Activated T-cell treated with anti-CD3 and anti-CD28 coated beads for 1 hour (primary cell): ENCODE data around the gene CRADD.
"Not testable (repeated sequence)": the region's sequence is repeated elsewhere in the genome, so short reads cannot be mapped to it uniquely, and the experiment has no call there.

Experiments used
- DNase-seq: peaks from one replicate; pipeline ENCODE4 v3.0.0-alpha.2; 2020; ENCODE audit warnings: low read depth

Gene CRADD

DNA sequence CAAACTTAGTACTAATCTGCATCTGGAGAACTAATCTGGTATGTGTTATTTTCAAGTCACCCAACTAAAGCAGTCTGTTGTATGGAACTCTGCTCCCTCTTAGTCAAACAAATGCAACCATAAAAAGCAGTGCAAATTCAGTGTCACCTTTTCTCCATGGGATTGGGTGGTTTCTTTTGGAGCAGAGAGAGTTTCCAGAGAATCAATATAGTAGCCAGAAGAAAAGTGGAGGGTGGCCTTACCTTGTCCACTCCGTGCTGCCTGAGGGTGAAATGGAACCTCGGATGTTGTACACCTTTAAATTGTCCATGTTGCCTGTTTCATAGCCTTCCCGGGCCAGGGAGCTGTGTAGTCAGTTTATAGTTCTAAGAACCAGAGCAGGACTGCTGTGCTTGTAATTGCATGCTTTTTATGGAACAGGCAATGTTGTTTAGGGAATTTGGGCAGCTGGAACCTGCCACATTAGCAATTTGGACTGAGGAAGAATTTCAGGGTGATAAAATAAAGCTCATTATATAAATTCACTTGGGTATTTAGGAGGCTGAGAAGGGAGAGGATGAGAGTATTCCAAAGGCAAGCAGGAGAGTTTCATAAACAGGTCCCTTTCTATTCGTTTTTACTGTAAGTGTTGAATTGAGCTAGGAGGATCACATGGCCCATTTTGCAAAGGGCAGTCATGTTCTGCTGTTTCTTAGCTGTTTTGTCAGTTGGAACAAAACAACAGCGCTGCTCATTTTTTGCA lies 60.5 kb downstream of the CRADD start:
- no peak for DNase-seq

DNA sequence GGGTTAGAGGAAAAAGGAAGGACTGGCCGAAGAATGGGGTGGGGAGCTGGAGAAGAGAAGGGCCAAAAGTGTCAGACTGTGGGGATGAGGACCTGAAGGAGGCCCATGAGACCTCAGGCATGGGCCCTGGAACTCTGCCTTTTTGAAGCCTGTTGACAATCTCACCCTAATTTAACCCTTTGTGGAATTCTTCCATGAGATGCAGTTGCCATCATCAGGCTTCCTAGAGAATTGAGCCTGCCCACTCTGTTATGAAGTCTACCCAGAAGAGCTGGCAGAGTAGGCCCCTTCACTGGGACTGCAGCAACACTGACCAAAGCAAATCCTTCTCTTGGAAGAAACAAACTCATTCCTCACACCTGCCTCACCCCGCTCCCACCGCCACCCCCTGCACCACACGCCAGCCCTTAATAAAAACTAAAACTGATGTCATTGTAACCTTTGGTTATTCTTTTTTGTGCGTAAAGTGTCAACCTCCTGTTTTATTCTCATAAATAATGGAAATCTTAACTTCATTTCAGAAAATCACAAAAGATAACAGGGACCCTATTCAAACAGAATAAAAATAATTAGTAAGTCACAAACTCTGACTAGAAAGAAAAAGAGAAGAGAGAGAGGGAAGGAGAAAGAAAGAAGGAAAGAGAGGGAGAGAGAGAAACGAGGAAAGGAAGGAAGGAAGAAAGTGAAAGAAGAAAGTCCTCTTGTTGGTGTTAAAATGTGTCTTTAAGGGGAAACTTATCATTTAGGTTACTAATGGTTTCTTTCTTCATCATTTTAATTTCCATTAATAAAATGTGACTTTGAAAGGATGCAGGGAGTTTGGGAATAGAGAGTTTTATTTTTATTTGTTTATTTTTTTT lies 61.3 kb downstream of the CRADD start:
- DNase-seq, result no peak

- no peak for DNase-seq
These were observed 63.6 kb downstream of the CRADD start for GRCh38 chr12:93740751-93741150.

GRCh38 chr12:93741659-93742109 lies 64.5 kb downstream of the CRADD start:
- no peak for DNase-seq

GRCh38 chr12:93742110-93742934 lies 65.1 kb downstream of the CRADD start:
- DNase-seq, result peak; percentile 33

DNA sequence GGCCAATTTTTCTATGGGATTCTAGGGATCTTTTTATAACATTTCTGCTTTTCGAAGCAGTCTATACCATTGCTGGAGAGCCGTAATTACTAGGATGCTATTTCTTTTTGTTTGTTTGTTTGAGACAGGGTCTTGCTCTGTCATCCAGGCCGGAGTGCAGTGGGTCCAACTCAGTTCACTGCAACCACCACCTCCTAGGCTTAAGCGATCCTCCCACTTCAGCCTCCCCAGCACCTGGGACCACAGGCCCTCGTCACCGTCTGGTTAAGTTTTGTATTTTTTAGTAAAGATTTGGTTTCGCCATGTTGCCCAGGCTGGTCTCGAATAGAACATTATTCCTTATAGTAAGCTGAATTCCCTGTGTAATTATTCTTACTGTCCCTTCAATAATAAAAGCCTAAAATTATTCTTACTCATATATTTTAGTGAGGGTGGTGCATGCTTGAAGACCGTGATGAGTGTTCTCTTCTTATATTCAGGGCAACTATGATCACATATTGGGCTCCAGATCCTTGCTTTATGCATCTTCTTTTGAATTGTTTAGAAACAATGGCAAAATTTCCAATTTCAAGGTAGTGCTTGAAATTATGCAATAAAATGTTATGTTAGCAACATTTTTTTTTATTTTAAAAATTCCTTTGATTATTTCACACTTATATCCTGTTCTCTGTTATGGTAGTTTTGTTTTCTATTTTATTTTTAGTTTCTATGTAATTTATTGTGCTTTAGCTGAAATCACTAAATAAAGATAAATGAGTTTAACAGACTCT lies 66.2 kb downstream of the CRADD start:
- no peak for DNase-seq

GRCh38 chr12:93743999-93744689 lies 67.0 kb downstream of the CRADD start:
- DNase-seq, result no peak

DNA sequence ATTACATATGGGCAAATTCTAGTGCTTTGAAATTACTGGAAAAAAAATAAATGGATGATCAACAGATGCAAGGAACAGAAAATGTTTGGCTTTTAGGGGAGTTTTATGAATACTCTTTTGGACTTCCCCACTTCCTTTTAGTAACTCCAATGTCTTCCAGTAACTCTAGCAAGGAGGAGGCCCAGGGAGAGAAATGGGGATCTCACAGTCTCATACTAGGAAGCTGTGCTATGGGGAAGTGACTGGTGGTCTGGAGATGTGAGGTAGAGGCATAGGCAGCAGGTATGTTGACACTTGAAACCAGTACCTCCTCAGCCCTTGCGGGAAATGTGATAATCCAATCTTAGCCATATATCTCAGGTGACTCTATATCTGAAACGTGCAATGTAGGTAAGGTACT lies 68.1 kb downstream of the CRADD start:
- DNase-seq, result no peak

DNA sequence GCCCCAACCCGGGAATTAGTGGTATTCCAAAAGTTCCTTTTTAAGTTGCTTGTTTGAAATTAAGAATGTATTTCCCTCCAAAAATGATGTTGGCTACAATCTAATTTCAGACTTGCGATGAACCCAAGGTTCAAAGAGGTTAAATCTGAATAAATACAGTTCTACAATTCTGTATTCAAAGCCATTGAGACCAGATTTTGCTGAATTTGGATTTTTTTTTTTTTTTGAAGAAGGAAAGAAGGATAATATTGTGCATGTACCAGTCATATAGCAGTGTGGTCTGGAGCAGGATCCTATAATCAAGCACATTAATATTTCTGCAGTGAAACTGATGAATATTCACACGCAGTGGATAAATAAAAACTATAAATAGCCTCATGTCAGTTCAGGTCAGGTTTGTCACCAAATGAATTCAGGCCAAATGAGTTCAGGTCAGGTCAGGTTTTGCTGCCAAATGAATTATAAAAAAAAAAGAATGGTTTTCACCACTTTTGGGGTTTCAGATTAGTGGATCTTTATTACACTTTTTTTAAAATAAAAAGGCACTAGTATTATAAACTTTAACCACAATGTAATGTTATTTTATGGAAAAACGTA lies 69.5 kb downstream of the CRADD start:
- DNase-seq, result no peak

DNA sequence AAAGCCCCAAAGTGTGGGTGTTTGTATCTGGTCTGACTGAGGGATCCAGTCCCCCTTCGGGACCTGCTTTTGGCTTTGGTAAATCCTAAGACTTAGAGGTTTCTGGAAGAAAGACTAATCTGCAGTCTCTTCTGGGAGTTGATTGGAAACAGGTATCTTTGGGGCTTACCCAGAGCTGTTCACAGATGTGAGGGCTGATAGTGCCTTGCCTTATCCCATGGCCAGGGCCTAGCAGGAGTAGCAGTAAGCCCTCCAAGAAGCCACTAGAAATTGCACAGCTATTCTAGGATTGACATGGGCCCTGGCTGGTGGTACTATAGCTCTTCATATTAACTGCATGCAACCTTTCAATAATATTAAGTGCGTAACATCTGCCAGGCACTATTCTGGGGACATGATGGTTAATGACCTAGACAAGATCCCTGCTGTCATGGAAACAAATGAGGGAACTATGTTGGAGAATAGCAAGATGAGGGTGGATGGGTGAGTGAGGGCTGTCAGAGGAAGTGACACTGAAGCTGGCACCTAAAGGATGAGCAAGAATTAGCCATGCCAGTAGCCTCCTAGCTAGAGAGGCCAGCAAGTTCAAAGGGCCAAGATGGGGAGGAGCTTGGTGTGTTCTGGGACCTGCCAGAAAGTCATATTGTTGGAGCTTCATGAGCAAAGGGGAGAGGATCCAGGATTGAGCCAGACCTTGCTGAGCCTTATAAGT lies 71.7 kb downstream of the CRADD start:
- no peak for DNase-seq

- DNase-seq, result no peak
These were observed 72.3 kb downstream of the CRADD start for GRCh38 chr12:93749515-93749914.

GRCh38 chr12:93750056-93750455 lies 72.9 kb downstream of the CRADD start:
- DNase-seq, result no peak

GRCh38 chr12:93751864-93752610 lies 74.9 kb downstream of the CRADD start:
- no peak for DNase-seq

- DNase-seq, result no peak
These were observed 76.1 kb downstream of the CRADD start for GRCh38 chr12:93753285-93753684.

- DNase-seq, result no peak
These were observed 76.8 kb downstream of the CRADD start for GRCh38 chr12:93753838-93754429.

DNA sequence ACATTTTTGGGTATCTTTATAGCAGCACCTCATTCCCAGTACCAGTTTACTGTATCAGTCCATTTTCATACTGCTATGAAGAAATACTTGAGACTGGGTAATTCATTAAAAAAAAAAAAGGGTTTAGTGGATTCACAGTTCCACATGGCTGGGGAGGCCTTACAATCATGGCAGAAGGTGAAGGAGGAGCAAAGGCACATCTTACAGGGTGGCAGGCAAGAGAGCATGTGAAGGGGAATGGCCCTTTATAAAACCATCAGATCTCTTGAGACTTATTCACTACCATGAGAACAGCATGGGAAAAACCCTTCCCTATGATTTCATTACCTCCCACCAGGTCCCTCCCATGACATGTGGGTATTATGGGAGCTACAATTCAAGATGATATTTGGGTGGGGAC lies 77.7 kb downstream of the CRADD start:
- not testable (repeated sequence) for DNase-seq

DNA sequence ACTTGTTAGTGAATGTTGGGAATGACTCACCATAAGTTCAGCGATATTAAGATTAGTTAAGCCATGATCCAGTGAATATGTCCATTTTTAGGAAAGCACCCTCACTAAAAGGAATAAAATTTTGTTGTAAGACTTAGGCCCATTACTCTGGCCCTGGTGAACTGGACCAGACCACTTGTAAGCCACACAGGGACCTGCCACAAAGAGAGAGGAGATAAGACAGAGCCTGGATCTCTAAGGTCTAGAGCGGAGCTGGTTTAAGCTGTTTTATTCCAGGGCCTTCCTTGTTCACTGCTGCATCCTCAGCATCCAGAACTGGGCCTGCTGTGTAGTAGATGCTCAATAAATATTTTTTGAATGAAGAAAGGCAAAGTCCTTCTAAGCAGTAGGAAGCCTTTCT lies 79.1 kb downstream of the CRADD start:
- no peak for DNase-seq

DNA sequence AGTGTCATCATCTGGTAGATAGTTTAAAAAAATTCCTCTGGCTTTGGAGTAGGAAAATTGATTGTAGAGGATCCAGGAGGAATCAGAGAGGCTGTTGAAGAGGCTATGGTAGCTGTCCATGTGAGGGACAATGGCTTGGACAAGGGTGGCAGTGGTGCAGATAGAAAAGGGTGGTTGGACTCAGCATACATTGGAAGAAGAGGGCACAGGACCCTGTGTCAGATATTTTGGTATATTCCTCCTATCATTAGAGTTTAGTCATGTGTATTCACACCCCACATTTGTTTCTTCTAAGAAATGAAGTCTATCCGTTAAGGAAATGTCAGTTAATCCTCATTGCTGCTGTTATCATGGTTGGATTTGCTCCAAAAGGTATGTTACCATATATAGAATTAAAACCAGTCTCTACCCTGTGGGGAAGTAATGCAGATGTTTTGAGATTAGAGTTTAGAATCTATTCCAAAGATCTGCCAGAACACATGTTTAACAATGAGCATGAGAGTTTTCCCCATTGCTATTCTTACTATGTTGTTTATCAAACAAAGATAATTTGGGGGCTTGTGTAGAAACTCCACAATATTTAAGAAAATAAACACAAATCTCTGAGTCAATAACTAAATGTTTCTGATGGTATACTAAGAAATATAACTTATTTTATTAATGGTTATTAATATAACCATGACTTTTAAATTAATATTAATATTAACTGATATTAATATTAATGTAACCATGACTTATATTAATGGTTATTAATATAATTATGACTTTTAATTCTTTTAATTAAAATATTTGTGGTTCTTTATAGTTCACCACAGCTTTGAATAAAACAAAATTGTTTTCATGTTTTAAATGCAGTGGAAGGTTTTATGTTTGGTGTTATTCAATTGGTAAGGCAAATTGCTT lies 80.9 kb downstream of the CRADD start:
- DNase-seq, result no peak
